K562 (cell line): ENCODE data around the gene SLC6A1. TPM values are rescaled to one million over a fixed set of nuclear protein-coding genes. Genes with fewer than 3 reads are reported as not detected.

Experiments
- ATAC-seq: fragments of 200-7000 bp; cut with Tn5 transposase; 3 replicates; pipeline ENCODE4 v1.9.1; 2020; ENCODE audit warnings: moderate library complexity
- BruUV-seq: library from RNA; stranded (reverse); fragments of 400-500 nt; replicated peaks from 2 replicates; lab custom pipeline; 2021; lab: Mats Ljungman, UMichigan
- CTCF ChIA-PET: fragments of 300-600 bp; formaldehyde crosslinking; extraction: SDS; loops from one replicate; lab custom pipeline; 2021; ENCODE audit warnings: low intra/inter-chr PET ratio; lab: Yijun Ruan, JAX
- POLR2A ChIA-PET: fragments of 300-600, 350-650 bp; sonication (Branson Sonifier 250); formaldehyde crosslinking; extraction: SDS; loops from one replicate; lab custom pipeline; 2021; ENCODE audit warnings: antibody characterized with exemption, inconsistent platforms; lab: Yijun Ruan, JAX
- DNase-seq, 4 experiments: peaks; one replicate each; pipeline versions ENCODE4 v3.0.0 to v3.0.0-alpha.2; 2011 to 2018; ENCODE audit warnings: low spot score in 3 of 4, mixed read lengths in 3 of 4; ENCODE audit errors: extremely low read depth in 1 of 4
- FAIRE-seq: peaks from 2 replicates; lab custom pipeline; 2011; peaks lifted over from hg19 to GRCh38; lab: Jason Lieb, UNC
- H2AFZ ChIP-seq: 2 replicates; pipeline ENCODE4 v1.6.0; 2011; ENCODE audit warnings: low read depth, low read length, control low read depth, inconsistent platforms
- H3K27ac ChIP-seq: fragments of 200-600 bp; 3 replicates; pipeline ENCODE4 v1.8.0; 2011; ENCODE audit warnings: low read depth, mild to moderate bottlenecking, control low read depth, inconsistent platforms, low read length, moderate library complexity, mixed read lengths; ENCODE audit errors: extremely low read depth
- H3K27me3 ChIP-seq, 2 experiments: fragments of 300-600 bp in 1 of 2; 2 replicates in 1 of 2; 3 replicates in 1 of 2; pipeline versions ENCODE4 v1.6.0 to v1.8.0; 2011; ENCODE audit warnings: inconsistent platforms in 2 of 2, low read length in 2 of 2, mild to moderate bottlenecking in 1 of 2, mixed read lengths in 1 of 2, moderate library complexity in 1 of 2; ENCODE audit not compliant: control insufficient read depth in 2 of 2, insufficient read depth in 2 of 2
- H3K36me3 ChIP-seq: fragments of 300-600 bp; 3 replicates; pipeline ENCODE4 v1.8.0; 2011; ENCODE audit warnings: mild to moderate bottlenecking, low read length, inconsistent platforms; ENCODE audit not compliant: control insufficient read depth, insufficient read depth
- H3K4me1 ChIP-seq, 2 experiments: fragments of 200-600 bp in 1 of 2; replicated peaks in 1 of 2; 2 replicates in 1 of 2; 3 replicates in 1 of 2; pipeline versions ENCODE4 v1.5.1 to v1.8.0; 2011; ENCODE audit warnings: inconsistent platforms in 2 of 2, low read length in 2 of 2, mild to moderate bottlenecking in 1 of 2, mixed read lengths in 1 of 2, moderate library complexity in 1 of 2; ENCODE audit not compliant: control insufficient read depth in 2 of 2, insufficient read depth in 2 of 2
- H3K4me2 ChIP-seq: 2 replicates; pipeline ENCODE4 v1.6.1; 2011; ENCODE audit warnings: low read length, control low read depth, inconsistent platforms, mixed read lengths; ENCODE audit not compliant: insufficient read depth
- H3K4me3 ChIP-seq: fragments of 200-600 bp; sonication (generic), shearing (Covaris generic); 2 replicates; pipeline ENCODE4 v1.5.1; 2016; ENCODE audit warnings: control low read depth, inconsistent platforms
- H3K79me2 ChIP-seq: fragments of 200-600 bp; 3 replicates; pipeline ENCODE4 v1.8.0; 2011; ENCODE audit warnings: low read length, inconsistent platforms; ENCODE audit not compliant: control insufficient read depth, insufficient read depth
- H3K9ac ChIP-seq, 2 experiments: 2 replicates each; pipeline versions ENCODE4 v1.6.0 to v1.6.1; 2011; ENCODE audit warnings: low read depth in 2 of 2, low read length in 2 of 2, control low read depth in 1 of 2, inconsistent platforms in 1 of 2, mild to moderate bottlenecking in 1 of 2, mixed read lengths in 1 of 2; ENCODE audit not compliant: insufficient read depth in 1 of 2
- H3K9me1 ChIP-seq: one replicate; pipeline ENCODE4 v1.6.0; 2011; ENCODE audit warnings: inconsistent platforms, mild to moderate bottlenecking, low read length, moderate library complexity; ENCODE audit not compliant: control insufficient read depth, insufficient read depth
- H3K9me3 ChIP-seq: replicated peaks from 2 replicates; pipeline ENCODE4 v1.5.1; 2011; ENCODE audit warnings: low read depth, low read length, inconsistent platforms; ENCODE audit not compliant: control insufficient read depth, insufficient read depth
- H4K20me1 ChIP-seq: replicated peaks from 2 replicates; pipeline ENCODE4 v1.6.1; 2011; ENCODE audit warnings: low read length, inconsistent platforms, mixed read lengths; ENCODE audit not compliant: control insufficient read depth, insufficient read depth
- CHD2 ChIP-seq: IDR thresholded peaks from 2 replicates; pipeline ENCODE4 v1.6.1; 2011; ENCODE audit warnings: low read depth, low read length
- CSDE1 ChIP-seq, 2 experiments: fragments of 450-650 bp; IDR thresholded peaks; 2 replicates each; pipeline ENCODE4 v1.6.1; 2016; ENCODE audit warnings: mild to moderate bottlenecking in 1 of 2
- HDGF ChIP-seq: fragments of 450-650 bp; IDR thresholded peaks from 2 replicates; pipeline ENCODE4 v1.6.1; 2016
- NCOA4 ChIP-seq: fragments of 450-650 bp; IDR thresholded peaks from 2 replicates; pipeline ENCODE4 v1.6.1; 2018; ENCODE audit warnings: mild to moderate bottlenecking; ENCODE audit not compliant: partially characterized antibody
- NFATC3 ChIP-seq: fragments of 450-650 bp; IDR thresholded peaks from 2 replicates; pipeline ENCODE4 v1.6.1; 2017; ENCODE audit warnings: mild to moderate bottlenecking
- PHB2 ChIP-seq: fragments of 450-650 bp; IDR thresholded peaks from 2 replicates; pipeline ENCODE4 v1.6.1; 2017; ENCODE audit warnings: low read depth
- PPARD ChIP-seq: fragments of 250-450 bp; sonication (Bioruptor Pico); IDR thresholded peaks from 2 replicates; pipeline ENCODE4 v1.8.0; 2022; ENCODE audit warnings: inconsistent platforms, mild to moderate bottlenecking, moderate library complexity
- RNF2 ChIP-seq: sonication (generic); IDR thresholded peaks from 2 replicates; pipeline ENCODE4 v1.6.1; 2016
- ZKSCAN1 ChIP-seq: fragments of 150-350 bp; IDR thresholded peaks from 2 replicates; pipeline ENCODE4 v1.6.1; 2016; ENCODE audit warnings: low read depth, low read length
- ZNF551 ChIP-seq: fragments of 250-450 bp; sonication (Bioruptor Pico); IDR thresholded peaks from 2 replicates; pipeline ENCODE4 v1.5.0; 2021; ENCODE audit warnings: mild to moderate bottlenecking, moderate library complexity
- WGBS: fragments of 100-300 bp; shearing (Covaris generic); methylation state at CpG from one replicate; pipeline ENCODE4 v1.1.6; 2016; ENCODE audit warnings: low coverage, mixed read lengths; ENCODE audit not compliant: insufficient coverage; ENCODE audit errors: missing lambda C conversion rate; 5-methylcytosine and 5-hydroxymethylcytosine counted together
- in situ Hi-C: fragments of 300-500 bp; cut with MboI; formaldehyde crosslinking; loops from 4 replicates; pipeline ENCODE4 v1.15.0; 2018; ENCODE audit warnings: inconsistent platforms, mixed read lengths
- intact Hi-C: fragments of 100-400 bp; cut with micrococcal nuclease; formaldehyde crosslinking; loops from 2 replicates; pipeline ENCODE4 v1.14.2; 2022
- polyA plus RNA-seq, 8 experiments: library from polyadenylated mRNA; depleted of rRNA in 4 of 8; stranded (reverse) in 5 of 8; unstranded in 3 of 8; fragments of >200 nt; fragmentation: Nextera tagmentation in 2 of 8; fragmentation: Illumina TruSeq in 1 of 8; extraction: Ambion mirVana in 2 of 8; extraction: Trizol in 1 of 8; gene quantifications; 2 replicates each; pipeline versions ENCODE4 v1.2.1 to v1.2.3, GENCODE V29; 2011 to 2014; ENCODE audit warnings: inconsistent platforms in 1 of 8, missing spikeins in 1 of 8
- total RNA-seq, 7 experiments: library from RNA; depleted of rRNA in 6 of 7; stranded (reverse); fragments of >200 nt in 6 of 7; fragmentation: Illumina TruSeq in 2 of 7; extraction: Trizol in 2 of 7; gene quantifications; 2 replicates each; pipeline versions ENCODE4 v1.2.1 to v1.2.3, GENCODE V29; 2011 to 2021; ENCODE audit warnings: low replicate concordance in 1 of 7
- TF ChIP-seq, protein P1 (sequence below), 2 experiments: IDR thresholded peaks; 2 replicates each; pipeline ENCODE4 v1.6.1; 2012; ENCODE audit warnings: improper control_type of control experiment in 2 of 2, low read depth in 2 of 2, low read length in 2 of 2, borderline replicate concordance in 1 of 2
- TF ChIP-seq, protein P2 (sequence below): fragments of 450-650 bp; IDR thresholded peaks from 2 replicates; pipeline ENCODE4 v1.6.1; 2016; ENCODE audit warnings: low read depth

SLC6A1 gene
- total and polyA plus RNA-seq, 9 of the 15 experiments (the other 6 are each of a cell fraction or from before 2014, with no cell fraction given): not detected

DNA sequence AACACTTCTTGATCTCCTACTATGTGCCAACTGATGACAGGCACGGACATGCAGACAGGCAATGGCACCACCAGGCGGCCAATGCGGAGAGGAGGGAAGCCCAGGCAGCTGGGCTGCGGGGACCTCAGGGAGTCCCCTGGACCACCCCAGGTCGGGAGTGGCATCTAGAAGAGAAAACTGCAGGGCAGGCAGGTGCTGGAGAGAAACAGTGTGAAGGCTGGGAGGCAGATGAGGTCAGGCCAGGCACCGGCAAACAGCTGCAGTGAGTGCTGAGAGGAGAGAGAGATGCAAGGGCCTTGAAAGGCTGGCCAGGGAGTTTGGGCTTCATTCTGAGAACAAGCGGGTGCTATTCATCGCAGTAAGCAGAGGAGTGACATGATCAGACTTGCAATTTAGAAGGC lies 29.1 kb downstream of the SLC6A1 start (continued):
- TF ChIP-seq, protein P1, sequence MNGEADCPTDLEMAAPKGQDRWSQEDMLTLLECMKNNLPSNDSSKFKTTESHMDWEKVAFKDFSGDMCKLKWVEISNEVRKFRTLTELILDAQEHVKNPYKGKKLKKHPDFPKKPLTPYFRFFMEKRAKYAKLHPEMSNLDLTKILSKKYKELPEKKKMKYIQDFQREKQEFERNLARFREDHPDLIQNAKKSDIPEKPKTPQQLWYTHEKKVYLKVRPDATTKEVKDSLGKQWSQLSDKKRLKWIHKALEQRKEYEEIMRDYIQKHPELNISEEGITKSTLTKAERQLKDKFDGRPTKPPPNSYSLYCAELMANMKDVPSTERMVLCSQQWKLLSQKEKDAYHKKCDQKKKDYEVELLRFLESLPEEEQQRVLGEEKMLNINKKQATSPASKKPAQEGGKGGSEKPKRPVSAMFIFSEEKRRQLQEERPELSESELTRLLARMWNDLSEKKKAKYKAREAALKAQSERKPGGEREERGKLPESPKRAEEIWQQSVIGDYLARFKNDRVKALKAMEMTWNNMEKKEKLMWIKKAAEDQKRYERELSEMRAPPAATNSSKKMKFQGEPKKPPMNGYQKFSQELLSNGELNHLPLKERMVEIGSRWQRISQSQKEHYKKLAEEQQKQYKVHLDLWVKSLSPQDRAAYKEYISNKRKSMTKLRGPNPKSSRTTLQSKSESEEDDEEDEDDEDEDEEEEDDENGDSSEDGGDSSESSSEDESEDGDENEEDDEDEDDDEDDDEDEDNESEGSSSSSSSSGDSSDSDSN (IDR thresholded peaks at IDR 0.05; ENCODE audit: borderline replicate concordance in 1 of 2, low read depth in 2 of 2, low read length in 2 of 2): no peak
- peak; percentile 92 for TF ChIP-seq ZKSCAN1
- no peak for TF ChIP-seq NCOA4
- TF ChIP-seq HDGF: no peak
- TF ChIP-seq CSDE1 (IDR thresholded peaks at IDR 0.05): no peak

DNA sequence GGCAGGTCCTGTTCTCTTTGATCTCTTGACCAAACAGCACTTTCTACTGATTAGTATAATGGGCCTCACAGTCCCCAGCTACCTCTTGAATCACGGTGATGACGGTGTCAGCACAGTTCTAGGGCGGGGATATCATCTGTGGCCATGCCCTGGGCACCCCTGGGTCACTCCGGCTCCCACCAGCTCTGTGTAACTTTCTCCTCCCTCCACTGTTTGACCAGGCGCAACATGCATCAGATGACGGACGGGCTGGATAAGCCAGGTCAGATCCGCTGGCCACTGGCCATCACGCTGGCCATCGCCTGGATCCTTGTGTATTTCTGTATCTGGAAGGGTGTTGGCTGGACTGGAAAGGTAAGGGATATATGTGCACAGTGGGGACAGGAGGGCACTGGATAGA lies 29.6 kb downstream of the SLC6A1 start:
- intact Hi-C loops (no loop called here), in situ Hi-C loops (no loop called here)
- no peak for DNase-seq
- BruUV-seq: no TSS peak
- H3K4me3 ChIP-seq: no peak overlapping the region
- H3K27ac ChIP-seq: no peak overlapping the region
- ChIA-PET CTCF (no interaction called here), POLR2A (no interaction called here)
- H3K4me1 ChIP-seq: 0 out of 5 replicates have a peak, but pooled peaks cover 0 to under 1% of the 10 kb centered on the region in 2 experiments
- H3K9ac ChIP-seq: no peak overlapping the region
- no peaks in the 10 kb centered on the region for H3K9me3 ChIP-seq
- no peak overlapping the region for H2AFZ ChIP-seq
- H3K79me2 ChIP-seq: no peaks in the 10 kb centered on the region
- no peak for FAIRE-seq
- H4K20me1 ChIP-seq: peaks cover 18% of the 10 kb centered on the region; the same call in 1 of the 2 replicates
- ATAC-seq: no peak
- H3K9me1 ChIP-seq: no peaks in the 10 kb centered on the region
- WGBS: 0% methylated on average over 10 of the region's 10 CpGs
- no peaks in the 10 kb centered on the region for H3K36me3 ChIP-seq
- H3K27me3 ChIP-seq: peaks cover 9 to 52% of the 10 kb centered on the region in 2 experiments; a peak in 4 of 5 replicates
- H3K4me2 ChIP-seq: no peak overlapping the region
- TF ChIP-seq, protein P2, sequence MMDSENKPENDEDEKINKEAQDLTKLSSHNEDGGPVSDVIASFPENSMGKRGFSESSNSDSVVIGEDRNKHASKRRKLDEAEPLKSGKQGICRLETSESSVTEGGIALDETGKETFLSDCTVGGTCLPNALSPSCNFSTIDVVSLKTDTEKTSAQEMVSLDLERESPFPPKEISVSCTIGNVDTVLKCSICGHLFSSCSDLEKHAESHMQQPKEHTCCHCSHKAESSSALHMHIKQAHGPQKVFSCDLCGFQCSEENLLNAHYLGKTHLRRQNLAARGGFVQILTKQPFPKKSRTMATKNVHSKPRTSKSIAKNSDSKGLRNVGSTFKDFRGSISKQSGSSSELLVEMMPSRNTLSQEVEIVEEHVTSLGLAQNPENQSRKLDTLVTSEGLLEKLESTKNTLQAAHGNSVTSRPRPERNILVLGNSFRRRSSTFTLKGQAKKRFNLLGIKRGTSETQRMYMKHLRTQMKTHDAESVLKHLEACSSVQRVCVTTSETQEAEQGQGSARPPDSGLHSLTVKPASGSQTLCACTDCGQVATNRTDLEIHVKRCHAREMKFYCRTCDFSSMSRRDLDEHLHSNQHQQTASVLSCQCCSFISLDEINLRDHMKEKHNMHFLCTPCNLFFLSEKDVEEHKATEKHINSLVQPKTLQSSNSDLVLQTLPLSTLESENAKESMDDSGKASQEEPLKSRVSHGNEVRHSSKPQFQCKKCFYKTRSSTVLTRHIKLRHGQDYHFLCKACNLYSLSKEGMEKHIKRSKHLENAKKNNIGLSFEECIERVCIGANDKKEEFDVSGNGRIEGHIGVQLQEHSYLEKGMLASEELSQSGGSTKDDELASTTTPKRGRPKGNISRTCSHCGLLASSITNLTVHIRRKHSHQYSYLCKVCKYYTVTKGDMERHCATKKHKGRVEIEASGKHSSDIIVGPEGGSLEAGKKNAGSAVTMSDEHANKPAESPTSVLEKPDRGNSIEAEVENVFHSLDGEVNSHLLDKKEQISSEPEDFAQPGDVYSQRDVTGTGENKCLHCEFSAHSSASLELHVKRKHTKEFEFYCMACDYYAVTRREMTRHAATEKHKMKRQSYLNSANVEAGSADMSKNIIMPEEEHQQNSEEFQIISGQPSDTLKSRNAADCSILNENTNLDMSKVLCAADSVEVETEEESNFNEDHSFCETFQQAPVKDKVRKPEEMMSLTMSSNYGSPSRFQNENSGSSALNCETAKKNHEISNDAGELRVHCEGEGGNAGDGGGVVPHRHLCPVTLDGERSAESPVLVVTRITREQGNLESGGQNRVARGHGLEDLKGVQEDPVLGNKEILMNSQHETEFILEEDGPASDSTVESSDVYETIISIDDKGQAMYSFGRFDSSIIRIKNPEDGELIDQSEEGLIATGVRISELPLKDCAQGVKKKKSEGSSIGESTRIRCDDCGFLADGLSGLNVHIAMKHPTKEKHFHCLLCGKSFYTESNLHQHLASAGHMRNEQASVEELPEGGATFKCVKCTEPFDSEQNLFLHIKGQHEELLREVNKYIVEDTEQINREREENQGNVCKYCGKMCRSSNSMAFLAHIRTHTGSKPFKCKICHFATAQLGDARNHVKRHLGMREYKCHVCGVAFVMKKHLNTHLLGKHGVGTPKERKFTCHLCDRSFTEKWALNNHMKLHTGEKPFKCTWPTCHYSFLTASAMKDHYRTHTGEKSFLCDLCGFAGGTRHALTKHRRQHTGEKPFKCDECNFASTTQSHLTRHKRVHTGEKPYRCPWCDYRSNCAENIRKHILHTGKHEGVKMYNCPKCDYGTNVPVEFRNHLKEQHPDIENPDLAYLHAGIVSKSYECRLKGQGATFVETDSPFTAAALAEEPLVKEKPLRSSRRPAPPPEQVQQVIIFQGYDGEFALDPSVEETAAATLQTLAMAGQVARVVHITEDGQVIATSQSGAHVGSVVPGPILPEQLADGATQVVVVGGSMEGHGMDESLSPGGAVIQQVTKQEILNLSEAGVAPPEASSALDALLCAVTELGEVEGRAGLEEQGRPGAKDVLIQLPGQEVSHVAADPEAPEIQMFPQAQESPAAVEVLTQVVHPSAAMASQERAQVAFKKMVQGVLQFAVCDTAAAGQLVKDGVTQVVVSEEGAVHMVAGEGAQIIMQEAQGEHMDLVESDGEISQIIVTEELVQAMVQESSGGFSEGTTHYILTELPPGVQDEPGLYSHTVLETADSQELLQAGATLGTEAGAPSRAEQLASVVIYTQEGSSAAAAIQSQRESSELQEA: no peak
- TF ChIP-seq PPARD (CRISPR knock-in tag) (no peak), PHB2 (no peak), ZNF551 (CRISPR knock-in tag) (no peak), RNF2 (no peak), CHD2 (no peak), NFATC3 (no peak)
